ENCODE results near the gene CNNM3.

The CNNM3 gene

DNA sequence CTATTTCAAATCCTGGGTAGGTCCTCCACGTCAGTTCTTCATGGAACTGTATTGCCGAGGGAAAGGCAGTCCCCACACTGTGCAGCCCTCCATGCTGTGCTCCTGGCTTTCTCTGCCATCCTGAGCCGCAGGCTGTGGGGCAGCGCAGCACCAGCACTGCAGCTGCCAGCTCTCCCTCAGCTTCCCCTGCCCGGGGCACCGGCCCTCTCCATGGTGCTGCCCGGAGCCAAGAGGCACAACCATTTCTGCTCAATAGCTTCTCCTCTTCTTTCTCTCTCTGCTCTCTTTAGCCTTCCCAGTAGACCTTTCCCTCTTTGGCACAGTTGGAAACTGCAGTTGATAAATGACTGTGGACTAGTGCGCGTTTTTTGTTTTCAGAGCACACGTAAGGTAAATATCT, 15.6 kb downstream of the CNNM3 start:
- no CpG with 5 or more reads among the region's 10 CpGs for WGBS (ENCODE audit: insufficient coverage, insufficient read length)
- H3K4me1 ChIP-seq (ENCODE audit: control insufficient read depth, insufficient read depth, low read length): no peaks in the 10 kb centered on the region
- H3K9me3 ChIP-seq (ENCODE audit: control insufficient read depth, insufficient read depth, low read length): no peaks in the 10 kb centered on the region
- no peak overlapping the region for H3K4me3 ChIP-seq (ENCODE audit: low read length)
- no peak for DNase-seq (ENCODE audit: low read depth, low spot score)
- peaks cover 27% of the 10 kb centered on the region for H3K36me3 ChIP-seq (ENCODE audit: control insufficient read depth, insufficient read depth, low read length)
- no peak overlapping the region for H3K27ac ChIP-seq (ENCODE audit: low read length)
- no peaks in the 10 kb centered on the region for H3K27me3 ChIP-seq (ENCODE audit: control insufficient read depth, insufficient read depth, low read length)

DNA sequence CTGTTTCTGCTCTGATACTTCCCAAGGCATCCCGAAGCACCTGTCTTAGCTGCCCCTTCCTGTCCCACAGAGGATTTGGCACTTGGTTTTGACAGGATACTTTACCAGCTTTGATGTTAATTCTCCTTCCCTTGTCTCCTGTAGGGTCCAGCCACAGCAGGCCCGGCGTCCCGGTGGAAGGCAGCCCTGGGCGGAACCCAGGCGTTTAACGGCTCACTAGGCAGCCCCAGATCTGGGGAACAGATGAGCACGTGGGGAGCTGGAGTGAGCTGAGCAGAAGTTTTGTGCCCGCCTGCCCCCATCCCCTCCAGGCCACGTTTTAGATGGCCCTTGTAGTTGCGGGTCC, 16.3 kb downstream of the CNNM3 start:
- no peak for DNase-seq (ENCODE audit: low read depth, low spot score)
- Histone ChIP-seq H3K4me1 (ENCODE audit: control insufficient read depth, insufficient read depth, low read length) (no peaks in the 10 kb centered on the region), H3K9me3 (ENCODE audit: control insufficient read depth, insufficient read depth, low read length) (no peaks in the 10 kb centered on the region), H3K27ac (ENCODE audit: low read length) (no peak overlapping the region), H3K4me3 (ENCODE audit: low read length) (no peak overlapping the region), H3K36me3 (ENCODE audit: control insufficient read depth, insufficient read depth, low read length) (peaks cover 23% of the 10 kb centered on the region), H3K27me3 (ENCODE audit: control insufficient read depth, insufficient read depth, low read length) (no peaks in the 10 kb centered on the region)
- WGBS (ENCODE audit: insufficient coverage, insufficient read length): no CpG with 5 or more reads among the region's 11 CpGs

DNA sequence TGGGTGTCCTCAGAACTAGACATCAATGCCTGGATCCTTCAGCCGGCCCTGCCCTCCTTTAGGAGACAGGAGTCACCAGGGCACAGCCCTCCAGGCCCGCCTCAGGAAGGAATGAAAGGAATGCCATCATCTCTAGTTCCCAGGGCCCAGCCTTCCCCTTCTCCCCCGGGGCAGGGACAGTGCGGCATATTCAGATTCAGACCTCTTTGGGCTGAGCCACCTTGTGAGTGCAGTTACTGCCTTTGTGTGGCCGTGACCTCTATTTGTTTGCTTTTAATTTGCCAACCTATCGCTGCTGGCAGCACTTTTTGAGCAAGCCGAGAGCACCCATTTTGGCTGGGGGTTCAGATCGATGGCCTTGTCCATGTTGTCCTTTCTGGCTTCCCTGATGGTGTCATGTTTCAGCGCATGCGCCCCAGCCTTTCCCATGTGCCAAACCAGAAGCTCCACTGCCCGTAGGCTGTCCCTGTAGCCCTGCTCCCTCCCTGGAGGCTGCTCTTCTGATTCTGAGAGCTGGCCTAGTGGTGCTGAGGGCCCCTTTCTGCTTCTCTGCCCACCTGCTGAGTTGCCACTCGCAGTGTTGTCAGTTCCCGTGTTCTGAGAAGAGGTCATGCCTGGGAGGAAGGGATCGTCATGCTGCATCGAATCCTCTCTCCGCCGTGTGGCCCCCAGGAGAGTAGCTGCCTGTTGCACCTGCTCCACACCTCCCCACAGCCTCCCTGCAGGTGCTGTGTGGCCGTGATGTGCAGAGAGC, 16.9 kb downstream of the CNNM3 start:
- Histone ChIP-seq H3K9me3 (ENCODE audit: control insufficient read depth, insufficient read depth, low read length) (no peaks in the 10 kb centered on the region), H3K36me3 (ENCODE audit: control insufficient read depth, insufficient read depth, low read length) (peaks cover 18% of the 10 kb centered on the region), H3K27me3 (ENCODE audit: control insufficient read depth, insufficient read depth, low read length) (no peaks in the 10 kb centered on the region), H3K27ac (ENCODE audit: low read length) (no peak overlapping the region), H3K4me1 (ENCODE audit: control insufficient read depth, insufficient read depth, low read length) (no peaks in the 10 kb centered on the region), H3K4me3 (ENCODE audit: low read length) (no peak overlapping the region; the same call in 1 of the 2 replicates)
- DNase-seq (ENCODE audit: low read depth, low spot score): peak; percentile 68
- no CpG with 5 or more reads among the region's 18 CpGs for WGBS (ENCODE audit: insufficient coverage, insufficient read length)

DNA sequence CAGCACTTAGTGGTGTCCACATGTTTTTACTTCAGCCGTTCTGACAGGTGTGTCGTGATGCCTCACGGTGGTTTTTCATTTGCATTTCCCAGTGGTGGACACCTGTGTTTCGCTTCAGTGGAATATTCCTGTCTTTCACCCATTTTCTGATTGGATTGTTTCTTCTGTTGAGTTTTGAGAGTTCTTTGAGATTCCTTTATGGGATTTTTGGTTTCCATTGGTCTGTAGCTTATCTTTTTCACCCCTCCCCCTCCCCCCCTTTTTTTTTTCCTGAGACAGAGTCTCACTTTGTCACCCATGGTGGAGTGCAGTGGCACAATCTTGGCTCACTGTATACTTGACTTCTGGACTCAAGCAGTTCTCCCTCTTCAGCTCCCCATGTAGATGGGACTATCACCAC, 19.8 kb downstream of the CNNM3 start:
- Histone ChIP-seq H3K27me3 (ENCODE audit: control insufficient read depth, insufficient read depth, low read length) (no peaks in the 10 kb centered on the region), H3K9me3 (ENCODE audit: control insufficient read depth, insufficient read depth, low read length) (no peaks in the 10 kb centered on the region), H3K36me3 (ENCODE audit: control insufficient read depth, insufficient read depth, low read length) (peaks cover 2% of the 10 kb centered on the region), H3K27ac (ENCODE audit: low read length) (no peak overlapping the region), H3K4me1 (ENCODE audit: control insufficient read depth, insufficient read depth, low read length) (no peaks in the 10 kb centered on the region), H3K4me3 (ENCODE audit: low read length) (no peak overlapping the region)
- WGBS (ENCODE audit: insufficient coverage, insufficient read length): no CpG with 5 or more reads among the region's 4 CpGs
- DNase-seq (ENCODE audit: low read depth, low spot score): no peak

DNA sequence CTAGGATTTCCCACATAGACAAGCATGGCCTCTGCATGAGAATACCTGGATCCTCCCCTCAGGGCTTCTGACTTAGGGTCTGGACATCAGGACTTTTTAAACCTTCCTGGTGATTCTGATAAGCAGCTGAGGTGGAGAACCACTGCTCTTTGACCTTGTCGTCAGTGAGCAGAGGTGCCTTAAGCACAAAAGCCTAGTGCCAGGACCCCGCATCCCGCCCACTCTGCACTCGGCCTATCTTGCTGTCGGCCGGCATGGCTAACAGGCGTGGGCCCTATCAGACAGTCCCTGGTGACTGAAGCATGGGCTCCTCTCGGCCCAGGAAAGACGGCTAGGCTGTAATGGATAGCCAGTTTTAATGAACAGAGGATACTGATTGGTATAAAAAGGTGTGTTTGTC, 21.5 kb downstream of the CNNM3 start:
- Histone ChIP-seq H3K27ac (ENCODE audit: low read length) (no peak overlapping the region), H3K36me3 (ENCODE audit: control insufficient read depth, insufficient read depth, low read length) (no peaks in the 10 kb centered on the region; the same call in none of the 2 replicates), H3K4me3 (ENCODE audit: low read length) (no peak overlapping the region), H3K4me1 (ENCODE audit: control insufficient read depth, insufficient read depth, low read length) (peaks cover 1% of the 10 kb centered on the region; the same call in 1 of the 2 replicates), H3K27me3 (ENCODE audit: control insufficient read depth, insufficient read depth, low read length) (no peaks in the 10 kb centered on the region), H3K9me3 (ENCODE audit: control insufficient read depth, insufficient read depth, low read length) (no peaks in the 10 kb centered on the region)
- no peak for DNase-seq (ENCODE audit: low read depth, low spot score)
- WGBS (ENCODE audit: insufficient coverage, insufficient read length): no CpG with 5 or more reads among the region's 9 CpGs

DNA sequence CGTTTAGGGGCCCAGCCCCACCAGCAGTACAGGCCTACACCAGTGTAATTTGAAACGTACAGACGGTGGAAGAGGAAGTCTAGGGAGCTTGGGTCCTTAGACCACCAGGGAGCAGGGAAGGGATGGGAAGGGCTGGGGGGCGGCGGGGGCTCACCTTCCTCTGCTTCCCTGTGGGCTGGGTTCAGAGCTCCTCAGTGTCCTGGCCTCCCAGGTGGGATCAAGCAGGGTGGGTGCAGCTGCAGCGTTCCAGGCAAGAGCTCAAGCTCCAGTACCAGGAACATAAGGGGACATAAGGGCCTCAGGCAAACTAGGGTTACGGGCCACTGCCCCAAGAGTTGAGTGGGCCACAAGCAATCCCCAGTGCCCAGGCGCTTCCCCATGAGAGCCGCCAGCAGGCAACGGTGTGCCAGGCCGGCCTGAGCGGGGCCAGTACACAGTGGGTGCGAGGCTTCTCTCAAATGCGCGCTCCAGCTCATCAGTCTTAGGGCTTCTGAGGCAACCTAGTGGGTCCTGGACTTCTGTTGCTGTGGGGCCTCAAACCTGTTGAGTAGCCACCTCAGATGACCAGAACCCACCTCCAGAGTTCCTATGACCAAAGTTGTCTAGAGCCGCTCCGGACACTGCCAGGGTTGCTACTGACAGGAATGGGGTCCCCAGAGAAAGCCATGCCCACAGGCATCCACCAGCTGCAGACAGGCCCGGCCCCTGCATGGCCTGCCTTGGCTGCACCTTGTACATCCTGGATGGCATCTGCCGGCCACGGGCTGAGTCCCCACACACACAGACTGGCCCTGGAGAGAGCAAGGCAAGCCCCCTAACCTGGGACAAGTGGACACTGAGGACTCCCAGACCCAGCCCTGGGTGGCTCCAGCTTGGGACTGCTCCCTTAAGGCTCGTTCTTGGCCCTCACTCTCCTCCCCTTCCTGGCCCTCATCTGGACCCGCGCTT, 22.6 kb downstream of the CNNM3 start:
- Histone ChIP-seq H3K27ac (ENCODE audit: low read length) (no peak overlapping the region), H3K9me3 (ENCODE audit: control insufficient read depth, insufficient read depth, low read length) (no peaks in the 10 kb centered on the region), H3K4me3 (ENCODE audit: low read length) (no peak overlapping the region), H3K36me3 (ENCODE audit: control insufficient read depth, insufficient read depth, low read length) (no peaks in the 10 kb centered on the region; the same call in none of the 2 replicates), H3K4me1 (ENCODE audit: control insufficient read depth, insufficient read depth, low read length) (peaks cover 2% of the 10 kb centered on the region; the same call in 1 of the 2 replicates), H3K27me3 (ENCODE audit: control insufficient read depth, insufficient read depth, low read length) (no peaks in the 10 kb centered on the region)
- no peak for DNase-seq (ENCODE audit: low read depth, low spot score)
- WGBS (ENCODE audit: insufficient coverage, insufficient read length): no CpG with 5 or more reads among the region's 23 CpGs

DNA sequence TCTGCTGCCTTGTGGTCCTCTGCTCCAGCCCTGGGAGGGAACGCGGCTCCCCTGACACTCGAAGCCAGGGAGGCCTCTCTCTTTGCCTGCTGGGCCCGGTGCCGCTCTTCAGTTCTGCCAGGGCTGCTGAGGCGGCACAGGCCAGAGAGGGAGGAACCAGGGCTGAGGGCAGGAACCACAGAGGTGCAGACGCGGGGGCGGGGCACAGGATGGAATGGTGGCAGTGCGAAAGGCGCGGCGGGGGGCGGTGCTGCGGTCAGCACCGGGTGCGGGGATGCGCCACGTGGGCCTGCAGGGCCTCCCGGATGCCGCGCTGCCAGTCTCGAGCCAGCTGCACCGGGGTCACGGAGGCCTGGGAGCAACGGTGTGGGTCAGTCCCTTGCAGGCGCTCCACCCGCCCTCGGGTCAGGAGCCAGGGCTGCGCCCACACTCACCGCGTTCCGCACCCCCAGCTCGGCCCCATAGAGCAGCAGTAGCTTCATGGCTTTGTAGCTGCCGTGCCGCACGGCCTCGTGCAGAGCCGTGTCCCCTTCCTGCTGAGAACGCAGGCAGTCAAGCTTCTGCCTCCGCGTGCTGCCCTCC, 23.3 kb downstream of the CNNM3 start:
- Histone ChIP-seq H3K36me3 (ENCODE audit: control insufficient read depth, insufficient read depth, low read length) (no peaks in the 10 kb centered on the region; the same call in none of the 2 replicates), H3K27ac (ENCODE audit: low read length) (no peak overlapping the region), H3K4me3 (ENCODE audit: low read length) (no peak overlapping the region), H3K4me1 (ENCODE audit: control insufficient read depth, insufficient read depth, low read length) (peaks cover 2% of the 10 kb centered on the region; the same call in 1 of the 2 replicates), H3K9me3 (ENCODE audit: control insufficient read depth, insufficient read depth, low read length) (no peaks in the 10 kb centered on the region), H3K27me3 (ENCODE audit: control insufficient read depth, insufficient read depth, low read length) (no peaks in the 10 kb centered on the region)
- no CpG with 5 or more reads among the region's 42 CpGs for WGBS (ENCODE audit: insufficient coverage, insufficient read length)
- no peak for DNase-seq (ENCODE audit: low read depth, low spot score)

DNA sequence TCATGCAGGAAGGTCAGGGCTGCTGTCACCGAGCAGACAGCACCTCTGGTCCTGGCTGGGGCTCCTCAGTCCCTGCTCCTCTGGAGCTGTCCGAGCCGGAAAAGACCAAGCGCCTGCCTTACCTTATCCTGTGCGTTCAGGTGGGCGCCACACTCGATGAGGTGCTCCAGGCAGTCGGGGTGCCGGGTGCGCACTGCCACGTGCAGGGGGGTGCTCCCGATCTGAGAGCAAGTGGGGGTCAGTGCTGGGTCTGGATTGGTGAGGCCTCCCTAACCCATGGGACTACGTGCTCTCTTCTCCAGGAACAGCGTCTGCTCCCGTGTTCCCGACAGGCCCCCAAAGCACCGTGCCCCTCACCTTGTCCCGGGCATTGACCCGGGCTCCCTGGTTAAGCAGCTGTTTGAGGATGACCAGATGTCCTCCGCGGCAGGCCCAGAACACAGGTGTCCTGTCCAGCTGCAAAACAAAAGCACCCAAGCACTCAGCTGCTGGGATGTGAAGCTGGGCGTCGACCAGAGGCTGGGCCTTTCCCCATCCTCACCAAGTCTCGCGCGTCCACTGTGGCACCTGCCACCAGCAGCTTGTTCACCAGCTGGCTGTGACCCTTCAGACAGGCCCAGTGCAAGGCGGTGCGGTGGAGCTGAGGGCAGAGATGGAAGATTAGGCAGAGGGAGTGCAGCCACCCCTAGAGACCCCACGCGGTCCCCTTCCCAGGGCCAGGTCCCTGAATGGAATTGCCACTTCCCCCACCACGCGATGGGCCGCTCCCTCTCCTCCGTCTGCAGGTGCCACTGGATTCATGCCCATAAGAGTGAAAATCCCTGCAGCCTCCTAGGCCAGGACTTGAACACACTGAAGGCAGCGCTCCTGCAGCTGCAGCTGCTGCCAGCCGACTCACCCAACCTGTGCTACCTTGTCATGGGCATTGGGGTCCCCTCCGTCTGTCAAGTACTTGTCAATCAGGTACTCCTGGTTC, 24.1 kb downstream of the CNNM3 start:
- WGBS (ENCODE audit: insufficient coverage, insufficient read length): no CpG with 5 or more reads among the region's 37 CpGs
- H3K4me3 ChIP-seq (ENCODE audit: low read length): no peak overlapping the region
- no peaks in the 10 kb centered on the region for H3K9me3 ChIP-seq (ENCODE audit: control insufficient read depth, insufficient read depth, low read length)
- no peaks in the 10 kb centered on the region; the same call in none of the 2 replicates for H3K36me3 ChIP-seq (ENCODE audit: control insufficient read depth, insufficient read depth, low read length)
- no peak overlapping the region for H3K27ac ChIP-seq (ENCODE audit: low read length)
- DNase-seq (ENCODE audit: low read depth, low spot score): no peak
- no peaks in the 10 kb centered on the region for H3K27me3 ChIP-seq (ENCODE audit: control insufficient read depth, insufficient read depth, low read length)
- H3K4me1 ChIP-seq (ENCODE audit: control insufficient read depth, insufficient read depth, low read length): peaks cover 2% of the 10 kb centered on the region; the same call in 1 of the 2 replicates

DNA sequence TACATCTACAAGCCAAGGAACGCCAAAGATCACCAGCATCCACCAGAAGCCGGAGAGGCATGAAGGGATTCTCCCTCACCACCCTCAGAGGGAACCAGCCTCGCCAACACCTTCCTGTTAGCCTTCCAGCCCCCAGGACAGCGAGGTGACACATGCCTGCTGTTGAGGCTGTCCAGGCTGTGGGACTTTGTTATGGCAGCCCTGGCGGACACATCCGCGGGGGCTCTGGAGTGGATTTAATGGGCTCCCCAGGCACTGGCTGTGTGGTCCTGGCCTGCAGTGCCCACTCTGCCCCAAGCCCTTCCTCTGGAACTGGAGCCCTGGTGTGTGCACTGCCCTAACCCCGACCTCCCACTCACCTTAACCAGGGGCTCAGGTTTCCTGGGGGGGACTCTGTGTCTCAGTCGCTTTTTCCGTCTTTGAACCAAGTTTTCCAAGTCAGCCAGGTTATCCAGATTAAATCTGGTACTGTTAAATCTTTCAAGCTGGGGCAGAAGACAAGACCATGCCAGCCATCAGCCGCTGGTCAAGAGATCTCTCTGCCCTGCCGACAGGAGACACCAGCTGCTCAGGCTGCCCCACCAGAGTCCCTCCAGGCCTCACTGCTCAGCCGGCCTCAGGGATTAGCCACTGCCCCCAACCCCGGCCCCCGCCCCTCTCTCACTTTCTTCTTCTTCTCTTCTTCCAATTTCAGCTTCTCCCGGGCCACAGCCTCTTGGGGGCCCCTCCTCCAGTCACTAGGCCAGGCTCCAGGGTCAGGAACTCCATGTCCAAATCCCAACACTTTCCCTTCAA, 25.8 kb downstream of the CNNM3 start:
- no peaks in the 10 kb centered on the region; the same call in none of the 2 replicates for H3K36me3 ChIP-seq (ENCODE audit: control insufficient read depth, insufficient read depth, low read length)
- no peaks in the 10 kb centered on the region for H3K9me3 ChIP-seq (ENCODE audit: control insufficient read depth, insufficient read depth, low read length)
- H3K27ac ChIP-seq (ENCODE audit: low read length): no peak overlapping the region
- WGBS (ENCODE audit: insufficient coverage, insufficient read length): no CpG with 5 or more reads among the region's 16 CpGs
- no peak overlapping the region for H3K4me3 ChIP-seq (ENCODE audit: low read length)
- H3K4me1 ChIP-seq (ENCODE audit: control insufficient read depth, insufficient read depth, low read length): peaks cover 2% of the 10 kb centered on the region; the same call in 1 of the 2 replicates
- DNase-seq (ENCODE audit: low read depth, low spot score): no peak
- H3K27me3 ChIP-seq (ENCODE audit: control insufficient read depth, insufficient read depth, low read length): no peaks in the 10 kb centered on the region
